BJ (cell line): ENCODE measurements around the gene NPTX2. TPM values are rescaled to one million over a fixed set of nuclear protein-coding genes. Genes with fewer than 3 reads are reported as not detected.

Experiments used
- CTCF ChIA-PET: fragments of 350-600 bp; formaldehyde crosslinking; extraction: SDS; loops from one replicate; lab custom pipeline; 2021; ENCODE audit warnings: antibody characterized with exemption, inconsistent platforms; lab: Yijun Ruan, JAX
- POLR2A ChIA-PET: fragments of 300-600 bp; sonication (Branson Sonifier 250); formaldehyde crosslinking; extraction: SDS; loops from one replicate; lab custom pipeline; 2021; ENCODE audit warnings: antibody characterized with exemption; lab: Charles Lee
- DNase-seq: peaks from one replicate; pipeline ENCODE4 v3.0.0-alpha.2; 2011; ENCODE audit warnings: low read depth
- H3K27me3 ChIP-seq: 2 replicates; pipeline ENCODE4 v1.6.0; 2011; ENCODE audit warnings: low read length; ENCODE audit not compliant: control insufficient read depth, insufficient read depth
- H3K36me3 ChIP-seq: 2 replicates; pipeline ENCODE4 v1.5.1; 2011; ENCODE audit warnings: low read length; ENCODE audit not compliant: control insufficient read depth, insufficient read depth
- H3K4me3 ChIP-seq: 2 replicates; pipeline ENCODE4 v1.5.1; 2011; ENCODE audit warnings: low read depth, mild to moderate bottlenecking, control low read depth, low read length
- polyA plus RNA-seq: library from polyadenylated mRNA; depleted of rRNA; stranded (reverse); fragments of >200 nt; gene quantifications from 2 replicates; pipeline ENCODE4 v1.2.3, GENCODE V29; 2011
- TF ChIP-seq, protein P1 (sequence below): IDR thresholded peaks from 2 replicates; pipeline ENCODE4 v1.5.1; 2011; ENCODE audit warnings: low read depth, mild to moderate bottlenecking, control low read depth, inconsistent platforms, low read length, moderate library complexity; ENCODE audit not compliant: insufficient read depth

Gene NPTX2
- polyA plus RNA-seq, 1 experiment: 2.4 TPM

GRCh38 chr7:98659756-98660155, 42.7 kb downstream of the NPTX2 start:
- ChIA-PET POLR2A (no interaction called here), CTCF (no interaction called here)
- Histone ChIP-seq H3K27me3 (no peaks in the 10 kb centered on the region), H3K36me3 (no peaks in the 10 kb centered on the region), H3K4me3 (no peak overlapping the region)
- no peak for DNase-seq
- TF ChIP-seq, protein P1, sequence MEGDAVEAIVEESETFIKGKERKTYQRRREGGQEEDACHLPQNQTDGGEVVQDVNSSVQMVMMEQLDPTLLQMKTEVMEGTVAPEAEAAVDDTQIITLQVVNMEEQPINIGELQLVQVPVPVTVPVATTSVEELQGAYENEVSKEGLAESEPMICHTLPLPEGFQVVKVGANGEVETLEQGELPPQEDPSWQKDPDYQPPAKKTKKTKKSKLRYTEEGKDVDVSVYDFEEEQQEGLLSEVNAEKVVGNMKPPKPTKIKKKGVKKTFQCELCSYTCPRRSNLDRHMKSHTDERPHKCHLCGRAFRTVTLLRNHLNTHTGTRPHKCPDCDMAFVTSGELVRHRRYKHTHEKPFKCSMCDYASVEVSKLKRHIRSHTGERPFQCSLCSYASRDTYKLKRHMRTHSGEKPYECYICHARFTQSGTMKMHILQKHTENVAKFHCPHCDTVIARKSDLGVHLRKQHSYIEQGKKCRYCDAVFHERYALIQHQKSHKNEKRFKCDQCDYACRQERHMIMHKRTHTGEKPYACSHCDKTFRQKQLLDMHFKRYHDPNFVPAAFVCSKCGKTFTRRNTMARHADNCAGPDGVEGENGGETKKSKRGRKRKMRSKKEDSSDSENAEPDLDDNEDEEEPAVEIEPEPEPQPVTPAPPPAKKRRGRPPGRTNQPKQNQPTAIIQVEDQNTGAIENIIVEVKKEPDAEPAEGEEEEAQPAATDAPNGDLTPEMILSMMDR: no peak

- Histone ChIP-seq H3K27me3 (no peaks in the 10 kb centered on the region), H3K36me3 (no peaks in the 10 kb centered on the region), H3K4me3 (no peak overlapping the region)
- CTCF ChIA-PET: no interaction called here
- no peak for DNase-seq
- POLR2A ChIA-PET: no interaction called here
- TF ChIP-seq, protein P1: no peak
Measured at GRCh38 chr7:98661607-98662006, 44.5 kb downstream of the NPTX2 start.

GRCh38 chr7:98662289-98662688, 45.2 kb downstream of the NPTX2 start:
- CTCF ChIA-PET: no interaction called here
- Histone ChIP-seq H3K4me3 (no peak overlapping the region), H3K27me3 (no peaks in the 10 kb centered on the region), H3K36me3 (no peaks in the 10 kb centered on the region)
- TF ChIP-seq, protein P1: no peak
- no peak for DNase-seq
- POLR2A ChIA-PET: no interaction called here

DNA sequence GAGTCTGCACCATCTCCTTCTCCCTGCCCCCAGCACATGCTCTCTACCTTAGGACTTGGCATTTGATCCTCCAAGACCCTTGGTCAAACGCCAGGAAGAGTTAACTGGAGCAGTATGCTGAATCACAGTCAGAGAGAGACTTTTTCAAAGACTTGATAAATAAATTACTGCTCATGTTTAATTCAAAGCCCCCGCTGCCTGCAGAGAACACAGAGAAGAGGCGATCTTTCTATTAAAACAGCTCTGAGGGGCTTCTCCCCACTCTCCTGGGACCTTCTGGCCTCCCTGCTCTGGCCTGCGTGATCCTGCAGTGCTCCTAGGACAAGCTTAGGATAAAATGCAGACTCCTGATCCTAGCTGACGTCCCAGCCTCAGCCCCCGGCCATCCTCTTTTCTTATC, 47.8 kb downstream of the NPTX2 start:
- TF ChIP-seq, protein P1: no peak
- Histone ChIP-seq H3K4me3 (no peak overlapping the region), H3K36me3 (no peaks in the 10 kb centered on the region), H3K27me3 (no peaks in the 10 kb centered on the region)
- DNase-seq: no peak
- ChIA-PET POLR2A (no interaction called here), CTCF (no interaction called here)

DNA sequence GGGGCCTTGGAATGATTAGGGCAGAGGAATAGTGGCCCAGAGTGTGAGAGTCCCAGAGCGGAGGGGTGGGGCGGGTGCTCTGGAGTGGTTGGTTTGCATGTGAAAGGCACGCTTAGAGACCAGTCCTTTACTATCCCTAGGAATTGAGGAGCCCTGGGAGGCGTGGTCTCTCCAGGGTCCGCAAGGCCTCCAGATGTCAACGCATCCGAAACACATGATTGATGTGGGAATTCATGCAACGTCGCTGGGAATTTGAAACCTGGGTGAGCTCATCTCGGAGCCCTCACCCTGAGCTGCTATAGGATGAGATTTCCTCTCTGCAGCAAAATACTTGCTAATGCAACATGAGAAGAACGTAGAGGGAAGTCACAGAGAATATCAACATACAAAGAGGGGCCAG, 51.2 kb downstream of the NPTX2 start:
- TF ChIP-seq, protein P1: no peak
- ChIA-PET CTCF (no interaction called here), POLR2A (no interaction called here)
- DNase-seq: no peak
- H3K4me3 ChIP-seq: no peak overlapping the region
- no peaks in the 10 kb centered on the region for H3K27me3 ChIP-seq
- no peaks in the 10 kb centered on the region for H3K36me3 ChIP-seq
